Heart right ventricle (tissue), 16 donors: ENCODE data around the gene GUCY2F. TPM values are rescaled to one million over a fixed set of nuclear protein-coding genes. Genes with fewer than 3 reads are reported as not detected.

Experiments
- ATAC-seq, 8 donors: fragments of 200-7000 bp; cut with Tn5 transposase; one replicate each; pipeline ENCODE4 v1.9.1; 2020; ENCODE audit warnings: mild to moderate bottlenecking in 8 of 8, moderate library complexity in 8 of 8, moderate number of reproducible peaks in 1 of 8
- DNase-seq, 2 donors: peaks; one replicate each; pipeline ENCODE4 v3.0.0-alpha.2; 2020
- H3K27ac ChIP-seq, 10 donors: fragments of 200-600 bp; sonication (generic) in 2 of 10; one replicate each; pipeline versions ENCODE4 v1.5.0 to v1.8.0; 2020 to 2022; ENCODE audit warnings: mild to moderate bottlenecking in 3 of 10
- H3K27me3 ChIP-seq, 7 donors: fragments of 200-600 bp; one replicate each; pipeline ENCODE4 v1.8.0; 2021 to 2022; ENCODE audit warnings: mild to moderate bottlenecking in 2 of 7
- H3K36me3 ChIP-seq, 9 donors: fragments of 200-600 bp; sonication (generic) in 1 of 9; one replicate each; pipeline versions ENCODE4 v1.5.0 to v1.8.0; 2020 to 2022; ENCODE audit warnings: mild to moderate bottlenecking in 2 of 9
- H3K4me1 ChIP-seq, 9 donors: fragments of 200-600 bp; sonication (generic) in 1 of 9; one replicate each; pipeline versions ENCODE4 v1.5.0 to v1.8.0; 2020 to 2022; ENCODE audit warnings: mild to moderate bottlenecking in 4 of 9
- H3K4me3 ChIP-seq, 10 donors: fragments of 200-600 bp; sonication (generic) in 2 of 10; one replicate each; pipeline versions ENCODE4 v1.5.0 to v1.8.0; 2020 to 2022; ENCODE audit warnings: mild to moderate bottlenecking in 7 of 10, moderate library complexity in 2 of 10
- H3K9me3 ChIP-seq, 11 donors: fragments of 200-600 bp in 10 of 11; sonication (generic) in 2 of 11; one replicate each; pipeline versions ENCODE4 v1.5.0 to v1.8.0; 2013 to 2022; ENCODE audit warnings: mild to moderate bottlenecking in 2 of 11, control low read depth in 1 of 11, moderate library complexity in 1 of 11
- WGBS, 2 donors: extraction: QIAGEN DNeasy Blood & Tissue Kit; methylation state at CpG; one replicate each; pipeline ENCODE4 v1.1.7; 2013; ENCODE audit warnings: inconsistent platforms in 1 of 2; 5-methylcytosine and 5-hydroxymethylcytosine counted together
- intact Hi-C, 10 donors: fragments of 100-400 bp; cut with DNase I; formaldehyde crosslinking; loops; one replicate each; pipeline versions ENCODE4 v1.11.1 to v1.14.2; 2022
- polyA plus RNA-seq, 2 donors: library from polyadenylated mRNA; stranded (reverse); fragments of 200-250 nt; gene quantifications; one replicate each; pipeline ENCODE4 v1.2.3, GENCODE V29; 2013
- total RNA-seq, 10 donors: library from RNA; stranded (reverse); fragmentation: NEBNext Ultra II Directional in 3 of 10; extraction: Animal tissue kit (Norgen Biotek cat#: 25700) in 3 of 10; gene quantifications; one replicate each; pipeline versions ENCODE4 v1.2.1 to v1.2.4, GENCODE V29; 2021 to 2023
- TF ChIP-seq, protein P1 (sequence below), 9 donors: fragments of 200-600 bp; sonication (generic) in 2 of 9; IDR thresholded peaks; one replicate each; pipeline versions ENCODE4 v1.5.0 to v1.8.0; 2021 to 2022; ENCODE audit warnings: antibody characterized with exemption in 9 of 9, mild to moderate bottlenecking in 5 of 9, moderate library complexity in 1 of 9
- donor health status: Arrhythmogenic right ventricular cardiomyopathy.
- donor health status: ischemic (EF 13 %, LVEDD 7.1; RV severe dilation, severe dysfunction).
- donor health status: healthy with polysubstance abuse.
- donor health status: DM: no; HTN: yes; CAD: no.
- donor health status: DM: no; HTN: no; CAD: no.
- donor health status: ischemic (EF 25% LVEDD 6.9; RV normal size, moderate dysfunction).
- donor health status: ischemic (EF 25% LVEDD 5.7; RV mildly dilated, moderate dysfunction).
- donor health status: healthy.
- donor health status: DM: yes; HTN: yes; CAD: no.
- donor health status: Ischemic cardiomyopathy.
- donor health status: ischemic (EF 35%, LVEDD 5.7; RV mildly dilated, moderate dysfunction).
- donor health status: nonischemic (EF 11% LVEDD 7.7; RV severe dilation, severe dysfunction).
- donor health status: DM: yes; HTN: yes; CAD: no.
- donor health status: PGD.
- donor health status: ischemic (EF 29% LVEDD 5.4; RV normal size, mild dysfunction).
- donor health status: nonischemic (EF 23%, LVEDD 6.1; RV moderate dilation, normal function).

Gene GUCY2F
- total and polyA plus RNA-seq, 12 donors = not detected

DNA sequence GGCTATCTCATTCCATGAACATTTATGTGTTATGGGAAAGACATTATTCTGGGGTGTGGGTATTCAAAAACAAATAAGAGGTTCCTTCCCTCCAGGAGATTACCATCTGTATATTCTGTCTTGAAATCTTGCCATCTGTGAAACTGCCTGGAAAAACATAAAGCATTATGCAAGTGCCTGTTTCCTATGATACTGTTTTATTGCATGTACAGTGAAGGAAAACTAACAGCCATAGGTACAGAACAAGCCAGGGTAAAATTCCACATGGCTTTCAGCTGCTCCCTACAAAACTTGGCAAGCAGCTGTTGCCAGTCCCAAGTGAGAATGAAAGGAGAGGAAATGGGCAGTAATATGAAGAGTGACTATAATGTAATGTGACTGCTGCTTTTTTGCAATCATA is 136.0 kb downstream of the GUCY2F start:
- no peaks in the 10 kb centered on the region for H3K36me3 ChIP-seq
- TF ChIP-seq, protein P1, sequence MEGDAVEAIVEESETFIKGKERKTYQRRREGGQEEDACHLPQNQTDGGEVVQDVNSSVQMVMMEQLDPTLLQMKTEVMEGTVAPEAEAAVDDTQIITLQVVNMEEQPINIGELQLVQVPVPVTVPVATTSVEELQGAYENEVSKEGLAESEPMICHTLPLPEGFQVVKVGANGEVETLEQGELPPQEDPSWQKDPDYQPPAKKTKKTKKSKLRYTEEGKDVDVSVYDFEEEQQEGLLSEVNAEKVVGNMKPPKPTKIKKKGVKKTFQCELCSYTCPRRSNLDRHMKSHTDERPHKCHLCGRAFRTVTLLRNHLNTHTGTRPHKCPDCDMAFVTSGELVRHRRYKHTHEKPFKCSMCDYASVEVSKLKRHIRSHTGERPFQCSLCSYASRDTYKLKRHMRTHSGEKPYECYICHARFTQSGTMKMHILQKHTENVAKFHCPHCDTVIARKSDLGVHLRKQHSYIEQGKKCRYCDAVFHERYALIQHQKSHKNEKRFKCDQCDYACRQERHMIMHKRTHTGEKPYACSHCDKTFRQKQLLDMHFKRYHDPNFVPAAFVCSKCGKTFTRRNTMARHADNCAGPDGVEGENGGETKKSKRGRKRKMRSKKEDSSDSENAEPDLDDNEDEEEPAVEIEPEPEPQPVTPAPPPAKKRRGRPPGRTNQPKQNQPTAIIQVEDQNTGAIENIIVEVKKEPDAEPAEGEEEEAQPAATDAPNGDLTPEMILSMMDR (IDR thresholded peaks at IDR 0.05) = no peak
- H3K9me3 ChIP-seq = no peaks in the 10 kb centered on the region
- ATAC-seq (no peak), DNase-seq (no peak)
- peaks cover 0 to 10% (median 0%) of the 10 kb centered on the region in 7 donors for H3K27me3 ChIP-seq
- H3K27ac ChIP-seq = no peak overlapping the region
- H3K4me3 ChIP-seq = no peak overlapping the region
- H3K4me1 ChIP-seq = no peaks in the 10 kb centered on the region
- intact Hi-C loops = no loop called here

DNA sequence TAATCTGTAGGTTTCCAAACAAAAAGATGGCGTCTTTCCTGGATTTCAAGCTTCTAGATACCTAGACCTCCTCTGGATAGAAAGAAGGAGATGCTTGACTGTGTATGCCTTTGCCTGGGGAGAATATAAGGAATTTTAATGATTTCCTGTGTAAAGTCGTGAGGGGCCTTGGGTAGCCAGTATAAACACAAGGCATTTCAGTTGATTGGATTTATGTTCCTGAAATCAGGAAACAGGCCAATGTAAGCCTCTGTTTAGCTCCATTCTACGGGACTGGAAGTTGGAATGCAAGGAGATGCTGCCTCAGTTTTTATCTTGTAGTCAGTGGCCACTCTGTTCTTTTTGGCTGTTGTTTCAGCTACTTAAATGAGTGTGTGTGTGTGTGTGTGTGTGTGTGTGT is 137.2 kb downstream of the GUCY2F start:
- DNase-seq = no peak
- TF ChIP-seq, protein P1 (IDR thresholded peaks at IDR 0.05) = no peak
- Histone ChIP-seq H3K36me3 (no peaks in the 10 kb centered on the region), H3K9me3 (no peaks in the 10 kb centered on the region), H3K4me3 (no peak overlapping the region), H3K27me3 (peaks cover 0 to 10% (median 0%) of the 10 kb centered on the region in 7 donors), H3K4me1 (no peaks in the 10 kb centered on the region), H3K27ac (no peak overlapping the region)
- ATAC-seq = no peak
- intact Hi-C loops = no loop called here
- 43 to 56% methylated on average over 3 of the region's 3 CpGs for WGBS, 2 donors

DNA sequence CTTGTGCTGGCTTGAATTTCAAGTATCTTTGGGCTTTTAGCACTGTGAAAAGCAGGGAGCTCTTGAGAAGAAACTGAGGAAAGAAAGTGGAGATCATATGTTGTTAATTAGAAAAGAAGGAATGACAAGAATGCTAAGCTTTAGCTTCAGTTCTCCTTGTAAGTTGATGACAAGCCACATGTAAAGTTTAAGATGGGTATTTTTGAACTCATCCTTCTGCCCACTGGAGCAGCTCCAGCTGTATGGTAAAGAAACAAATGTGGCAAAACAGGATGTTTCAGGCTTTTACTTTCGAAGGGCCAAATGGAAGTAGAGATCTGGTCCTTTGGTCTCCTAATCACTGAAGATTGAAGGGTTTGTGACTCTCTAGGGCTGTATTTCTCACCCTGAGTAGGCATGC is 137.8 kb downstream of the GUCY2F start:
- no peak for ATAC-seq
- Histone ChIP-seq H3K9me3 (no peaks in the 10 kb centered on the region), H3K4me1 (no peaks in the 10 kb centered on the region), H3K27ac (no peak overlapping the region), H3K27me3 (peaks cover 0 to 10% (median 0%) of the 10 kb centered on the region in 7 donors), H3K4me3 (no peak overlapping the region), H3K36me3 (no peaks in the 10 kb centered on the region)
- DNase-seq = no peak
- TF ChIP-seq, protein P1 (IDR thresholded peaks at IDR 0.05) = no peak
- 27 to 36% methylated on average over 1 of the region's 1 CpG for WGBS, 2 donors
- intact Hi-C loops = no loop called here

GRCh38 chrX:109343671-109344070 is 138.2 kb downstream of the GUCY2F start:
- DNase-seq (no peak), ATAC-seq (no peak)
- 40 to 43% methylated on average over 2 of the region's 2 CpGs for WGBS, 2 donors
- Histone ChIP-seq H3K27me3 (peaks cover 0 to 12% (median 0%) of the 10 kb centered on the region in 7 donors), H3K4me3 (no peak overlapping the region), H3K4me1 (no peaks in the 10 kb centered on the region), H3K9me3 (no peaks in the 10 kb centered on the region), H3K36me3 (no peaks in the 10 kb centered on the region), H3K27ac (no peak overlapping the region)
- intact Hi-C loops = no loop called here
- TF ChIP-seq, protein P1 (IDR thresholded peaks at IDR 0.05) = no peak
